Measurements from ENCODE around the gene CIROP. TPM values are rescaled to one million over a fixed set of nuclear protein-coding genes. Genes with fewer than 3 reads are reported as not detected.

Gene CIROP
- total RNA-seq, 1 experiment from 2014 or later: 0.11 TPM

DNA sequence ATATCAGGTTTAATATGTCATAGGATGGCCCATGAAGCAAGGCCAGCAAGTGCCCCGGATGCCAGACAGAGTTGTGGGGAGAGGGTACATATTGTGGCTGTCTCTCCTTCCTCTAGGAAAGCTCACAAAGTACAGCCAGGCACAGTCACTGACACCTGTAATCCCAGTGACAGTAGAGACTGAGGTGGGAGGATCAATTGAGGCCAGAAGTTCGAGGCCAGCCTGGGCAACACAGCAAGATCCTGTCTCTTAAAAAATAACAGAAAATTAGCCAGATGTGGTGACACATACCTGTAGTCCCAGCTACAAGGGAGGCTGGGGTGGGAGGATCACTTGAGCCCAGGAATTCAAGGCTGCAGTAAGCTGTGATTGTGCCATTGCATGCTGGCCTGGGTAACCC lies 46.6 kb upstream of the CIROP start:
- CTCF ChIA-PET: interaction anchor here (0.7 to 2.5 kb wide), 2 partner anchors 31 to 174 kb away, joined by 4 to 10 read pairs; no protein-coding TSS in a partner anchor
- TF ChIP-seq ZNF396 (CRISPR knock-in tag; IDR thresholded peaks at IDR 0.05; ENCODE audit: borderline replicate concordance) (no peak), ZNF121 (CRISPR knock-in tag; IDR thresholded peaks at IDR 0.05) (peak; percentile 73), RELA (CRISPR knock-in tag; IDR thresholded peaks at IDR 0.05; ENCODE audit: borderline replicate concordance) (no peak), TP53 (CRISPR knock-in tag; IDR thresholded peaks at IDR 0.05) (no peak)
- Mint-ChIP-seq H3K4me3 (no peak overlapping the region), H3K27me3 (ENCODE audit: low read depth) (no peaks in the 10 kb centered on the region), H3K4me1 (peaks cover 31% of the 10 kb centered on the region), H3K27ac (no peak overlapping the region), H3K9me3 (peaks cover 11% of the 10 kb centered on the region), H3K36me3 (peaks cover 59% of the 10 kb centered on the region)
- no peak for DNase-seq (ENCODE audit: low spot score)
- no peak for ATAC-seq
- POLR2A ChIA-PET: interaction anchor here (0.6 kb wide), 1 partner anchor 1695 kb away, joined by 3 read pairs; no protein-coding TSS in a partner anchor

DNA sequence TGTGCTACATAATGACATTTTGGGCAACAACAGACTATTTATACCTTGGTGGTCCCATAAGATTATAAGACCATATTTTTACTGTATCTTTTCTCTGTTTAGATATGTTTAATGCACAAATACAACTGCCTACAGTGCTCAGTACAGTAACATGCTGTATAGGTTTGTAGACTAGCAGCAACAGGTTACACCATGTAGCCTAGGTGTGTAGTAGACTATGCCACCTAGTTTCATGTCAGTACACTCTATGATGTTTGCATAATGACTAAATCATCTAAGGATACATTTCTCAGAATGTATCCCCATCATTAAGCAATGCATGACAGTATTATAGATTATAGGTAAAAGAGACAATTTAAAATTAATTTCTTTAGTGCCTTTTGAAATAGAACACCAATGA lies 45.0 kb upstream of the CIROP start:
- no peak for ATAC-seq
- ChIA-PET POLR2A (no interaction called here), CTCF (interaction anchor here (1.1 kb wide), 1 partner anchor 28 kb away, joined by 3 read pairs; no protein-coding TSS in a partner anchor)
- H3K27me3 Mint-ChIP-seq (ENCODE audit: low read depth): no peaks in the 10 kb centered on the region
- DNase-seq (ENCODE audit: low spot score): no peak
- H3K36me3 Mint-ChIP-seq: peaks cover 59% of the 10 kb centered on the region
- no peak overlapping the region for H3K4me3 Mint-ChIP-seq
- peaks cover 21% of the 10 kb centered on the region for H3K4me1 Mint-ChIP-seq
- TF ChIP-seq IRF2 (CRISPR knock-in tag; IDR thresholded peaks at IDR 0.05; ENCODE audit: borderline replicate concordance, low read depth) (no peak), JAZF1 (CRISPR knock-in tag; IDR thresholded peaks at IDR 0.05) (no peak), TEAD1 (CRISPR knock-in tag; IDR thresholded peaks at IDR 0.05) (no peak), ZNF396 (CRISPR knock-in tag; IDR thresholded peaks at IDR 0.05; ENCODE audit: borderline replicate concordance) (no peak), TEAD4 (CRISPR knock-in tag; IDR thresholded peaks at IDR 0.05) (no peak), OVOL2 (CRISPR knock-in tag; IDR thresholded peaks at IDR 0.05; ENCODE audit: borderline replicate concordance) (no peak), NFYB (CRISPR knock-in tag; conservative IDR thresholded peaks at IDR 0.05; ENCODE audit: low read depth) (no peak), HMGA2 (CRISPR knock-in tag; IDR thresholded peaks at IDR 0.05) (no peak), NFE2L1 (CRISPR knock-in tag; IDR thresholded peaks at IDR 0.05) (no peak), FOXJ3 (CRISPR knock-in tag; IDR thresholded peaks at IDR 0.05; ENCODE audit: borderline replicate concordance) (no peak), RORB (CRISPR knock-in tag; IDR thresholded peaks at IDR 0.05) (no peak)
- TF ChIP-seq, protein P1, sequence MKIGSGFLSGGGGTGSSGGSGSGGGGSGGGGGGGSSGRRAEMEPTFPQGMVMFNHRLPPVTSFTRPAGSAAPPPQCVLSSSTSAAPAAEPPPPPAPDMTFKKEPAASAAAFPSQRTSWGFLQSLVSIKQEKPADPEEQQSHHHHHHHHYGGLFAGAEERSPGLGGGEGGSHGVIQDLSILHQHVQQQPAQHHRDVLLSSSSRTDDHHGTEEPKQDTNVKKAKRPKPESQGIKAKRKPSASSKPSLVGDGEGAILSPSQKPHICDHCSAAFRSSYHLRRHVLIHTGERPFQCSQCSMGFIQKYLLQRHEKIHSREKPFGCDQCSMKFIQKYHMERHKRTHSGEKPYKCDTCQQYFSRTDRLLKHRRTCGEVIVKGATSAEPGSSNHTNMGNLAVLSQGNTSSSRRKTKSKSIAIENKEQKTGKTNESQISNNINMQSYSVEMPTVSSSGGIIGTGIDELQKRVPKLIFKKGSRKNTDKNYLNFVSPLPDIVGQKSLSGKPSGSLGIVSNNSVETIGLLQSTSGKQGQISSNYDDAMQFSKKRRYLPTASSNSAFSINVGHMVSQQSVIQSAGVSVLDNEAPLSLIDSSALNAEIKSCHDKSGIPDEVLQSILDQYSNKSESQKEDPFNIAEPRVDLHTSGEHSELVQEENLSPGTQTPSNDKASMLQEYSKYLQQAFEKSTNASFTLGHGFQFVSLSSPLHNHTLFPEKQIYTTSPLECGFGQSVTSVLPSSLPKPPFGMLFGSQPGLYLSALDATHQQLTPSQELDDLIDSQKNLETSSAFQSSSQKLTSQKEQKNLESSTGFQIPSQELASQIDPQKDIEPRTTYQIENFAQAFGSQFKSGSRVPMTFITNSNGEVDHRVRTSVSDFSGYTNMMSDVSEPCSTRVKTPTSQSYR (CRISPR knock-in tag; IDR thresholded peaks at IDR 0.05): no peak
- TF ChIP-seq, protein P2, sequence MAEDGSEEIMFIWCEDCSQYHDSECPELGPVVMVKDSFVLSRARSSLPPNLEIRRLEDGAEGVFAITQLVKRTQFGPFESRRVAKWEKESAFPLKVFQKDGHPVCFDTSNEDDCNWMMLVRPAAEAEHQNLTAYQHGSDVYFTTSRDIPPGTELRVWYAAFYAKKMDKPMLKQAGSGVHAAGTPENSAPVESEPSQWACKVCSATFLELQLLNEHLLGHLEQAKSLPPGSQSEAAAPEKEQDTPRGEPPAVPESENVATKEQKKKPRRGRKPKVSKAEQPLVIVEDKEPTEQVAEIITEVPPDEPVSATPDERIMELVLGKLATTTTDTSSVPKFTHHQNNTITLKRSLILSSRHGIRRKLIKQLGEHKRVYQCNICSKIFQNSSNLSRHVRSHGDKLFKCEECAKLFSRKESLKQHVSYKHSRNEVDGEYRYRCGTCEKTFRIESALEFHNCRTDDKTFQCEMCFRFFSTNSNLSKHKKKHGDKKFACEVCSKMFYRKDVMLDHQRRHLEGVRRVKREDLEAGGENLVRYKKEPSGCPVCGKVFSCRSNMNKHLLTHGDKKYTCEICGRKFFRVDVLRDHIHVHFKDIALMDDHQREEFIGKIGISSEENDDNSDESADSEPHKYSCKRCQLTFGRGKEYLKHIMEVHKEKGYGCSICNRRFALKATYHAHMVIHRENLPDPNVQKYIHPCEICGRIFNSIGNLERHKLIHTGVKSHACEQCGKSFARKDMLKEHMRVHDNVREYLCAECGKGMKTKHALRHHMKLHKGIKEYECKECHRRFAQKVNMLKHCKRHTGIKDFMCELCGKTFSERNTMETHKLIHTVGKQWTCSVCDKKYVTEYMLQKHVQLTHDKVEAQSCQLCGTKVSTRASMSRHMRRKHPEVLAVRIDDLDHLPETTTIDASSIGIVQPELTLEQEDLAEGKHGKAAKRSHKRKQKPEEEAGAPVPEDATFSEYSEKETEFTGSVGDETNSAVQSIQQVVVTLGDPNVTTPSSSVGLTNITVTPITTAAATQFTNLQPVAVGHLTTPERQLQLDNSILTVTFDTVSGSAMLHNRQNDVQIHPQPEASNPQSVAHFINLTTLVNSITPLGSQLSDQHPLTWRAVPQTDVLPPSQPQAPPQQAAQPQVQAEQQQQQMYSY (CRISPR knock-in tag; IDR thresholded peaks at IDR 0.05): no peak
- TF ChIP-seq, protein P3, sequence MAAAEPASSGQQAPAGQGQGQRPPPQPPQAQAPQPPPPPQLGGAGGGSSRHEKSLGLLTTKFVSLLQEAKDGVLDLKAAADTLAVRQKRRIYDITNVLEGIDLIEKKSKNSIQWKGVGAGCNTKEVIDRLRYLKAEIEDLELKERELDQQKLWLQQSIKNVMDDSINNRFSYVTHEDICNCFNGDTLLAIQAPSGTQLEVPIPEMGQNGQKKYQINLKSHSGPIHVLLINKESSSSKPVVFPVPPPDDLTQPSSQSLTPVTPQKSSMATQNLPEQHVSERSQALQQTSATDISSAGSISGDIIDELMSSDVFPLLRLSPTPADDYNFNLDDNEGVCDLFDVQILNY (CRISPR knock-in tag; IDR thresholded peaks at IDR 0.05): no peak
- TF ChIP-seq, protein P4, sequence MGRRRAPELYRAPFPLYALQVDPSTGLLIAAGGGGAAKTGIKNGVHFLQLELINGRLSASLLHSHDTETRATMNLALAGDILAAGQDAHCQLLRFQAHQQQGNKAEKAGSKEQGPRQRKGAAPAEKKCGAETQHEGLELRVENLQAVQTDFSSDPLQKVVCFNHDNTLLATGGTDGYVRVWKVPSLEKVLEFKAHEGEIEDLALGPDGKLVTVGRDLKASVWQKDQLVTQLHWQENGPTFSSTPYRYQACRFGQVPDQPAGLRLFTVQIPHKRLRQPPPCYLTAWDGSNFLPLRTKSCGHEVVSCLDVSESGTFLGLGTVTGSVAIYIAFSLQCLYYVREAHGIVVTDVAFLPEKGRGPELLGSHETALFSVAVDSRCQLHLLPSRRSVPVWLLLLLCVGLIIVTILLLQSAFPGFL (CRISPR knock-in tag; IDR thresholded peaks at IDR 0.05; ENCODE audit: borderline replicate concordance): no peak
- TF ChIP-seq, protein P5, sequence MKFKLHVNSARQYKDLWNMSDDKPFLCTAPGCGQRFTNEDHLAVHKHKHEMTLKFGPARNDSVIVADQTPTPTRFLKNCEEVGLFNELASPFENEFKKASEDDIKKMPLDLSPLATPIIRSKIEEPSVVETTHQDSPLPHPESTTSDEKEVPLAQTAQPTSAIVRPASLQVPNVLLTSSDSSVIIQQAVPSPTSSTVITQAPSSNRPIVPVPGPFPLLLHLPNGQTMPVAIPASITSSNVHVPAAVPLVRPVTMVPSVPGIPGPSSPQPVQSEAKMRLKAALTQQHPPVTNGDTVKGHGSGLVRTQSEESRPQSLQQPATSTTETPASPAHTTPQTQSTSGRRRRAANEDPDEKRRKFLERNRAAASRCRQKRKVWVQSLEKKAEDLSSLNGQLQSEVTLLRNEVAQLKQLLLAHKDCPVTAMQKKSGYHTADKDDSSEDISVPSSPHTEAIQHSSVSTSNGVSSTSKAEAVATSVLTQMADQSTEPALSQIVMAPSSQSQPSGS (CRISPR knock-in tag; IDR thresholded peaks at IDR 0.05; ENCODE audit: borderline replicate concordance, low read depth): no peak
- TF ChIP-seq, protein P6, sequence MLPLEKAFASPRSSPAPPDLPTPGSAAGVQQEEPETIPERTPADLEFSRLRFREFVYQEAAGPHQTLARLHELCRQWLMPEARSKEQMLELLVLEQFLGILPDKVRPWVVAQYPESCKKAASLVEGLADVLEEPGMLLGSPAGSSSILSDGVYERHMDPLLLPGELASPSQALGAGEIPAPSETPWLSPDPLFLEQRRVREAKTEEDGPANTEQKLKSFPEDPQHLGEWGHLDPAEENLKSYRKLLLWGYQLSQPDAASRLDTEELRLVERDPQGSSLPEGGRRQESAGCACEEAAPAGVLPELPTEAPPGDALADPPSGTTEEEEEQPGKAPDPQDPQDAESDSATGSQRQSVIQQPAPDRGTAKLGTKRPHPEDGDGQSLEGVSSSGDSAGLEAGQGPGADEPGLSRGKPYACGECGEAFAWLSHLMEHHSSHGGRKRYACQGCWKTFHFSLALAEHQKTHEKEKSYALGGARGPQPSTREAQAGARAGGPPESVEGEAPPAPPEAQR (CRISPR knock-in tag; IDR thresholded peaks at IDR 0.05): no peak
- TF ChIP-seq, protein P7, sequence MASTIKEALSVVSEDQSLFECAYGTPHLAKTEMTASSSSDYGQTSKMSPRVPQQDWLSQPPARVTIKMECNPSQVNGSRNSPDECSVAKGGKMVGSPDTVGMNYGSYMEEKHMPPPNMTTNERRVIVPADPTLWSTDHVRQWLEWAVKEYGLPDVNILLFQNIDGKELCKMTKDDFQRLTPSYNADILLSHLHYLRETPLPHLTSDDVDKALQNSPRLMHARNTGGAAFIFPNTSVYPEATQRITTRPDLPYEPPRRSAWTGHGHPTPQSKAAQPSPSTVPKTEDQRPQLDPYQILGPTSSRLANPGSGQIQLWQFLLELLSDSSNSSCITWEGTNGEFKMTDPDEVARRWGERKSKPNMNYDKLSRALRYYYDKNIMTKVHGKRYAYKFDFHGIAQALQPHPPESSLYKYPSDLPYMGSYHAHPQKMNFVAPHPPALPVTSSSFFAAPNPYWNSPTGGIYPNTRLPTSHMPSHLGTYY (CRISPR knock-in tag; IDR thresholded peaks at IDR 0.05): no peak
- H3K9me3 Mint-ChIP-seq: peaks cover 11% of the 10 kb centered on the region
- no peak overlapping the region for H3K27ac Mint-ChIP-seq

All from WTC11 (cell line).